Activated T-cell treated with anti-CD3 and anti-CD28 coated beads, Interleukin-2, amount 50 U/mL, for 24 hours (primary cell): ENCODE data around the gene ARRB1.

Experiments
- DNase-seq: peaks from one replicate; pipeline ENCODE4 v3.0.0-alpha.2; 2020
- H3K27ac Mint-ChIP-seq: 2 replicates; pipeline ENCODE4 v1.8.0; 2020; ENCODE audit warnings: mild to moderate bottlenecking, mixed read lengths
- H3K27me3 Mint-ChIP-seq: 2 replicates; pipeline ENCODE4 v1.8.0; 2020; ENCODE audit warnings: mixed read lengths
- H3K36me3 Mint-ChIP-seq: 2 replicates; pipeline ENCODE4 v1.8.0; 2020; ENCODE audit warnings: low read depth, mixed read lengths
- H3K4me1 Mint-ChIP-seq: 2 replicates; pipeline ENCODE4 v1.8.0; 2020; ENCODE audit warnings: low read depth, mixed read lengths
- H3K4me3 Mint-ChIP-seq: 2 replicates; pipeline ENCODE4 v1.8.0; 2020; ENCODE audit warnings: mild to moderate bottlenecking, moderate library complexity, mixed read lengths
- H3K9me3 Mint-ChIP-seq: 2 replicates; pipeline ENCODE4 v1.8.0; 2020; ENCODE audit warnings: mixed read lengths

The ARRB1 gene

GRCh38 chr11:75233754-75234172 lies 117.7 kb downstream of the ARRB1 start:
- Mint-ChIP-seq H3K4me1 (no peaks in the 10 kb centered on the region), H3K9me3 (no peaks in the 10 kb centered on the region), H3K27ac (no peak overlapping the region), H3K4me3 (no peak overlapping the region), H3K27me3 (peaks cover 16% of the 10 kb centered on the region), H3K36me3 (no peaks in the 10 kb centered on the region)
- no peak for DNase-seq

DNA sequence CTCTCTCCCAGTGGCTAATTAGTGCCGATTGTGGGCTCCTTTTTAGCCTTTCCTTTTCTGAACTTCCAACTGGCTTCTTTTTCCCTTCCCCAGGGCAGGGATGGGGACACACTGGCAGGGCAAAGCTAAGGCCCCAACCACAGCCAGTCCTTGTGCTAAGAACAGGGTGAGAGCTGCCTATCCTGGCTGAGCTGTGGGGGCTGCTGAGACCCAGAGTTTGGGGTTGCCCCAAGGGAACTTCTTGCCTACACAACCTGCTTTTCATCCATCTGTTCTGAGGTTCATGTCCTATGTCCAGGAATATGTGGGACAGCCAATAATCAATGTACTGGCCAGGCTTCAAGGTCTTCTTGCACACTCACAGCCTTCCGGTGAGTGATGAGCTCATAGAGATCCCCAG lies 120.8 kb downstream of the ARRB1 start:
- Mint-ChIP-seq H3K9me3 (no peaks in the 10 kb centered on the region), H3K27ac (no peak overlapping the region), H3K4me1 (no peaks in the 10 kb centered on the region), H3K27me3 (peaks cover 4% of the 10 kb centered on the region), H3K36me3 (no peaks in the 10 kb centered on the region), H3K4me3 (no peak overlapping the region)
- DNase-seq = no peak

GRCh38 chr11:75229466-75229865 lies 122.0 kb downstream of the ARRB1 start:
- Mint-ChIP-seq H3K9me3 (no peaks in the 10 kb centered on the region), H3K36me3 (no peaks in the 10 kb centered on the region), H3K4me1 (no peaks in the 10 kb centered on the region), H3K27me3 (peaks cover 3% of the 10 kb centered on the region), H3K27ac (no peak overlapping the region), H3K4me3 (no peak overlapping the region)
- DNase-seq = no peak

DNA sequence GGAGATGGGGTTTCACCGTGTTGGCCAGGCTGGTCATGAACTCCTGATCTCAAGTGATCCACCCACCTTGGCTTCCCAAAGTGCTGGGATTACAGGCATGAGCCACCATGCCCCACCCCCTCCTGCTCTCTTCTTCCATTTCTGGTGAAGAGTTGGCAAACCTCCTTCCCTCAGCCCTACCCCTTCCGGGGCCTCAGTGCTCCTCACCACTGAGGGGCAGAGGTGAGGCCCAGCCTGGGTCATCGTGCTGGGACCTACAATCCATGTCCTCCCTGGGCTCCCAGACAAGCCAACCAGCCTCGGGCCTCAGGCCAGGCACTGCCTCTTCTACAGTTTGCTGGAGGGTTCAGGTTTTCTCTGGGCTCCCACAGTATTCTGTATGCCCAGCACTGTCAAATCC lies 125.7 kb downstream of the ARRB1 start:
- H3K9me3 Mint-ChIP-seq = no peaks in the 10 kb centered on the region
- no peak overlapping the region for H3K27ac Mint-ChIP-seq
- no peaks in the 10 kb centered on the region for H3K36me3 Mint-ChIP-seq
- no peak for DNase-seq
- H3K27me3 Mint-ChIP-seq = peaks cover 3% of the 10 kb centered on the region
- no peaks in the 10 kb centered on the region for H3K4me1 Mint-ChIP-seq
- H3K4me3 Mint-ChIP-seq = no peak overlapping the region

DNA sequence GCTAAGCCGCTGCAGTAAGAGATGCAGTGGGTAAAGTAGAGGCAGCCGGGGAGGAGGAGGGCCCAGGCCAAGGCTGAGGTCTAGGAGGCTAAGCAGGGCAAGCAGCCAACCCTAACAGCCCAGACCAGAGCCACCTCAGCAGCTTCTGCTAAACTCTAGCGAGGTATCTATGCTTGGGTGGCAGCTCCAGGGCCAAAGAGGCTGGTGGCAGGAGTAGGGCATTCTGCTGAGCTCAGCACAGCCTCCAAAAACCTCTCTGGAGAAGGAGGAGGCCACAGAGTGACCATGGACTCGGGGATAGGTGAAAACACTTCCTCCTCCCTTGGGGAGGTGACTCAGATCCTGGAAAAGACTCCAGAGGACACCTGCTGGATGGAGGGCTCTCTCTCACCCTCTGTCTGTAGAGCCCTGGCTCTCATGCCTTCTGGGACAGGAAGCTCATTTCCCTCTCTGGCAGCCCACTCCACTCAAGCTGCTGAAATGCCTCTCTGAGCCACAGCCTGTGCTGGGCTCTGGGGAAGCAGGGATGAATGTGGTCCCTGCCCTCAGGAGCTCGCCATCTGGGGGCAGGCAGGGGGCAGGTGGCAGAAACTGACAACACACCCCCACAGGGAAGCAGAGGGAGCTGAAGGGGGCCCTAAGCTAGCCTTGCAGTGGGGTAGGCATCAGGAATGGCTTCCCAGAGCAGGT lies 127.4 kb downstream of the ARRB1 start:
- no peaks in the 10 kb centered on the region for H3K36me3 Mint-ChIP-seq
- no peak overlapping the region for H3K27ac Mint-ChIP-seq
- no peak overlapping the region for H3K4me3 Mint-ChIP-seq
- no peak for DNase-seq
- no peaks in the 10 kb centered on the region for H3K9me3 Mint-ChIP-seq
- no peaks in the 10 kb centered on the region for H3K4me1 Mint-ChIP-seq
- H3K27me3 Mint-ChIP-seq = peaks cover under 1% of the 10 kb centered on the region

GRCh38 chr11:75219869-75220268 lies 131.6 kb downstream of the ARRB1 start:
- no peaks in the 10 kb centered on the region for H3K36me3 Mint-ChIP-seq
- H3K27me3 Mint-ChIP-seq = peaks cover 21% of the 10 kb centered on the region
- no peaks in the 10 kb centered on the region for H3K4me1 Mint-ChIP-seq
- no peak overlapping the region for H3K27ac Mint-ChIP-seq
- no peaks in the 10 kb centered on the region for H3K9me3 Mint-ChIP-seq
- H3K4me3 Mint-ChIP-seq = no peak overlapping the region
- no peak for DNase-seq

GRCh38 chr11:75214843-75215242 lies 136.6 kb downstream of the ARRB1 start:
- H3K27ac Mint-ChIP-seq = no peak overlapping the region
- no peaks in the 10 kb centered on the region for H3K36me3 Mint-ChIP-seq
- no peaks in the 10 kb centered on the region for H3K4me1 Mint-ChIP-seq
- peaks cover 46% of the 10 kb centered on the region for H3K27me3 Mint-ChIP-seq
- no peaks in the 10 kb centered on the region for H3K9me3 Mint-ChIP-seq
- no peak overlapping the region for H3K4me3 Mint-ChIP-seq
- no peak for DNase-seq

GRCh38 chr11:75214411-75214821 lies 137.0 kb downstream of the ARRB1 start:
- Mint-ChIP-seq H3K27ac (no peak overlapping the region), H3K36me3 (no peaks in the 10 kb centered on the region), H3K4me3 (no peak overlapping the region)

More at GRCh38 chr11:75214411-75214821, 137.0 kb downstream of the ARRB1 start:
- Mint-ChIP-seq H3K4me1 (no peaks in the 10 kb centered on the region), H3K9me3 (no peaks in the 10 kb centered on the region), H3K27me3 (peaks cover 46% of the 10 kb centered on the region)
- peak; percentile 78 for DNase-seq
